Measurements from ENCODE around the gene TBX2. TPM values are rescaled to one million over a fixed set of nuclear protein-coding genes. Genes with fewer than 3 reads are reported as not detected.

Gene TBX2
- total RNA-seq, 1 experiment from 2014 or later, result not detected

GRCh38 chr17:61443475-61443882, 43.8 kb downstream of the TBX2 start:
- Histone ChIP-seq H3K27me3 (replicated peaks; ENCODE audit: insufficient read depth, low read depth, low read length, poor library complexity) (no peaks in the 10 kb centered on the region), H3K27ac (ENCODE audit: low read depth, low read length, poor library complexity, severe bottlenecking) (no peak overlapping the region), H3K4me3 (ENCODE audit: low read depth, low read length, poor library complexity, severe bottlenecking) (no peak overlapping the region), H3K4me1 (ENCODE audit: insufficient read depth, low read length, poor library complexity, severe bottlenecking) (no peaks in the 10 kb centered on the region), H3K9me3 (ENCODE audit: low read depth, low read length, poor library complexity, severe bottlenecking) (no peaks in the 10 kb centered on the region), H3K36me3 (ENCODE audit: insufficient read depth, low read length, poor library complexity, severe bottlenecking) (no peaks in the 10 kb centered on the region)
- BruUV-seq (replicated peaks), result no TSS peak
- intact Hi-C loops (cut with micrococcal nuclease; ENCODE audit: unreplicated experiment), result no loop called here
- ChIA-PET POLR2A (ENCODE audit: low non-redundant PET) (interaction anchor here (0.5 kb wide), 1 partner anchor 39 kb away, joined by 9 read pairs; no protein-coding TSS in a partner anchor), CTCF (interaction anchor here (0.6 kb wide), 1 partner anchor 422 kb away, joined by 3 read pairs; no protein-coding TSS in a partner anchor)
- TF ChIP-seq CTCF (conservative IDR thresholded peaks at IDR 0.05; ENCODE audit: low read depth, low read length) (no peak), EZH2 (IDR thresholded peaks at IDR 0.05; ENCODE audit: borderline replicate concordance, low read depth, low read length, poor library complexity, severe bottlenecking) (no peak)
- DNase-seq (ENCODE audit: low spot score), result no peak

- DNase-seq (ENCODE audit: low spot score), result no peak
- Histone ChIP-seq H3K4me3 (ENCODE audit: low read depth, low read length, poor library complexity, severe bottlenecking) (no peak overlapping the region), H3K27ac (ENCODE audit: low read depth, low read length, poor library complexity, severe bottlenecking) (no peak overlapping the region), H3K9me3 (ENCODE audit: low read depth, low read length, poor library complexity, severe bottlenecking) (no peaks in the 10 kb centered on the region), H3K36me3 (ENCODE audit: insufficient read depth, low read length, poor library complexity, severe bottlenecking) (no peaks in the 10 kb centered on the region), H3K27me3 (replicated peaks; ENCODE audit: insufficient read depth, low read depth, low read length, poor library complexity) (no peaks in the 10 kb centered on the region), H3K4me1 (ENCODE audit: insufficient read depth, low read length, poor library complexity, severe bottlenecking) (no peaks in the 10 kb centered on the region)
- BruUV-seq (replicated peaks), result no TSS peak
- intact Hi-C loops (cut with micrococcal nuclease; ENCODE audit: unreplicated experiment), result no loop called here
- ChIA-PET CTCF (interaction anchor here (0.6 kb wide), 1 partner anchor 423 kb away, joined by 3 read pairs; no protein-coding TSS in a partner anchor), POLR2A (ENCODE audit: low non-redundant PET) (interaction anchor here (0.5 kb wide), 1 partner anchor 40 kb away, joined by 9 read pairs; no protein-coding TSS in a partner anchor)
- TF ChIP-seq EZH2 (IDR thresholded peaks at IDR 0.05; ENCODE audit: borderline replicate concordance, low read depth, low read length, poor library complexity, severe bottlenecking) (no peak), CTCF (conservative IDR thresholded peaks at IDR 0.05; ENCODE audit: low read depth, low read length) (no peak)
These were observed 44.4 kb downstream of the TBX2 start for GRCh38 chr17:61444075-61444474.

GRCh38 chr17:61444831-61445230, 45.2 kb downstream of the TBX2 start:
- BruUV-seq (replicated peaks), result no TSS peak
- TF ChIP-seq CTCF (conservative IDR thresholded peaks at IDR 0.05; ENCODE audit: low read depth, low read length), result no peak
- no peak for TF ChIP-seq EZH2 (IDR thresholded peaks at IDR 0.05; ENCODE audit: borderline replicate concordance, low read depth, low read length, poor library complexity, severe bottlenecking)
- Histone ChIP-seq H3K9me3 (ENCODE audit: low read depth, low read length, poor library complexity, severe bottlenecking) (no peaks in the 10 kb centered on the region), H3K36me3 (ENCODE audit: insufficient read depth, low read length, poor library complexity, severe bottlenecking) (no peaks in the 10 kb centered on the region), H3K27me3 (replicated peaks; ENCODE audit: insufficient read depth, low read depth, low read length, poor library complexity) (no peaks in the 10 kb centered on the region), H3K4me1 (ENCODE audit: insufficient read depth, low read length, poor library complexity, severe bottlenecking) (no peaks in the 10 kb centered on the region), H3K4me3 (ENCODE audit: low read depth, low read length, poor library complexity, severe bottlenecking) (no peak overlapping the region), H3K27ac (ENCODE audit: low read depth, low read length, poor library complexity, severe bottlenecking) (no peak overlapping the region)
- ChIA-PET CTCF (no interaction called here), POLR2A (ENCODE audit: low non-redundant PET) (no interaction called here)
- DNase-seq (ENCODE audit: low spot score), result no peak
- intact Hi-C loops (cut with micrococcal nuclease; ENCODE audit: unreplicated experiment), result no loop called here

All from A673 (cell line).